KOPT-K1 (cell line): Measurements from ENCODE around the gene SLC17A3.

Experiments used
- H3K27ac ChIP-seq: fragments of 200-600 bp; sonication (generic); 2 replicates; pipeline ENCODE4 v1.5.1; 2016; ENCODE audit warnings: antibody characterized with exemption, mild to moderate bottlenecking, low read depth, low read length; ENCODE audit not compliant: poor library complexity, severe bottlenecking
- H3K36me3 ChIP-seq: fragments of 200-600 bp; sonication (generic); 2 replicates; pipeline ENCODE4 v1.5.1; 2017; ENCODE audit warnings: antibody characterized with exemption, mild to moderate bottlenecking, low read length, moderate library complexity; ENCODE audit not compliant: insufficient read depth
- H3K9me3 ChIP-seq: fragments of 200-600 bp; sonication (generic); 2 replicates; pipeline ENCODE4 v1.5.1; 2017; ENCODE audit warnings: antibody characterized with exemption, low read length, mild to moderate bottlenecking; ENCODE audit not compliant: insufficient read depth, poor library complexity, severe bottlenecking

The SLC17A3 gene

DNA sequence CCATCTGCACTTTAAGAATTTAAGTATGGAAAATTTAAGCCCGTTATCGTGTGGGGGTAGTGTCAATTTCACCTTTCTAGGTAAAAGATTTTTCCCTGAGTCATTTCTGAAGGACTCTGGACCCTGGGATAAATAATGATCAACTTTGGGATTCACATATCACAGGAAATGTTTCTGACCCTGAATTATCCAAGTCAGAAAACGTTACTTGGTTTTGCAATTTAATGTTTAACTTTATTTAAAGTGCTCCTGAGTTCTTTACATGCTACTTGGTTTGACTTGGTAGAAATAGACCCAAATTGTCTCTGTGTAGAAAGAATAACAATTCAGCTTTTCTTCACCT, 1.5 kb upstream of the SLC17A3 start:
- Histone ChIP-seq H3K9me3 (no peaks in the 10 kb centered on the region), H3K27ac (no peak overlapping the region), H3K36me3 (no peaks in the 10 kb centered on the region)

- H3K9me3 ChIP-seq: no peaks in the 10 kb centered on the region
- H3K36me3 ChIP-seq: no peaks in the 10 kb centered on the region
- no peak overlapping the region for H3K27ac ChIP-seq
Measured at GRCh38 chr6:25874822-25875562, 949 bp upstream of the SLC17A3 start.

- no peaks in the 10 kb centered on the region for H3K9me3 ChIP-seq
- H3K27ac ChIP-seq: no peak overlapping the region
- H3K36me3 ChIP-seq: no peaks in the 10 kb centered on the region
Measured at GRCh38 chr6:25872814-25873213, 1.2 kb downstream of the SLC17A3 start.

GRCh38 chr6:25869840-25870239, 4.2 kb downstream of the SLC17A3 start:
- no peaks in the 10 kb centered on the region for H3K36me3 ChIP-seq
- H3K27ac ChIP-seq: no peak overlapping the region
- no peaks in the 10 kb centered on the region for H3K9me3 ChIP-seq

DNA sequence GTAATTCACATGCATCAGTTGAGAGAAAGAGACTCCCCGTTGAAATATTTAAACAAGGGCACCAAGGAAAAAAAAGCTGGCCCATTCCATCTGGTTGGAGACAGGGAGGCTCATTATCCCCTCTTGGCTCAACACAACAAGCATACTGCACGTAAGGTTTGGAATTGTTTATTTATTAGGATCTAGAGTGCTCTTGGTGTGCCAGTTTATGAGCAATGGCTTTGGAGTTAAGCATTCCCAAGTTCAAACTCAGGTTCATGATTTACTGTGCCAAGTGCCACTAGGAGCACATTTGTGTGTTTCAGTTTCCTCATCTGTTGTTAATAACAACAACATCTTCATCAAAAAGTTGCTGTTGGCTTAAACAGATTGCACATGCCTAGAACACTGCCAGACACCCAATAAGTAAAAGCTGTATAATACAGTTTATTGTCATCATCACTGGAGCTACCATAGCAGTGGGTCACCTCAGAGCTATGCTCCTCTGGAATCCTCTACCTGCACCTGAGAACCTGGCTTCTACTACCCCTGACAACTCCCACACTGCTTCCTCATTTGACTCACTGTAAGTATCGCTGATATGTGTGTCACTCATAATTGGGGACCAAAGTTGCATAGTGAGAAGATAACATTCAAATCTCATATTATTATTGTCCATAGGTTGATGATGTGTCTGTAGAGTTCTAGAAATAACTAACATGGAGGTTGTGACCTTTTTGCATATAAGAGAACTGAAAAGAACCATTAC, 5.4 kb downstream of the SLC17A3 start:
- H3K9me3 ChIP-seq: no peaks in the 10 kb centered on the region
- H3K36me3 ChIP-seq: no peaks in the 10 kb centered on the region
- H3K27ac ChIP-seq: no peak overlapping the region

- Histone ChIP-seq H3K27ac (no peak overlapping the region), H3K36me3 (no peaks in the 10 kb centered on the region), H3K9me3 (no peaks in the 10 kb centered on the region)
Measured at GRCh38 chr6:25866011-25866410, 8.0 kb downstream of the SLC17A3 start.

DNA sequence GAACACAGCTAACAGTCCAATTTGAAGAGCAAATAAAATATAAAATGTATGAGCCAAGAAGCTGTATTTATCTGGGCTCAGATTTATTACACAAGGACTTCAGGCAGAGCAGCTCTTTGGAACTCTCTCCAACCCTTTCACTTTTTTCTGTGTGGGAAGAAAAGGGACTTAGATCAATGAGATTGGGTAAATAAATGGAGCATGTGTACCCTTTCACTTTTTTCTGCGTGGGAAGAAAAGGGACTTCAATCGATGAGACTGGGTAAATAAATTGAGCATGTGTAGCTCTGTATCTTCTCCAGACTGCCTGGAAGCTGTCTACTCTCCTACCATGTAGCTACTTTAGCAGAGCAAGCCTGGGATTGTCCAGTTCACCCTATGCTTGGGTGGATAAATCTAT, 10.7 kb downstream of the SLC17A3 start:
- no peak overlapping the region for H3K27ac ChIP-seq
- no peaks in the 10 kb centered on the region for H3K9me3 ChIP-seq
- no peaks in the 10 kb centered on the region for H3K36me3 ChIP-seq

GRCh38 chr6:25862199-25862598, 11.8 kb downstream of the SLC17A3 start:
- Histone ChIP-seq H3K27ac (no peak overlapping the region), H3K36me3 (no peaks in the 10 kb centered on the region), H3K9me3 (no peaks in the 10 kb centered on the region)

DNA sequence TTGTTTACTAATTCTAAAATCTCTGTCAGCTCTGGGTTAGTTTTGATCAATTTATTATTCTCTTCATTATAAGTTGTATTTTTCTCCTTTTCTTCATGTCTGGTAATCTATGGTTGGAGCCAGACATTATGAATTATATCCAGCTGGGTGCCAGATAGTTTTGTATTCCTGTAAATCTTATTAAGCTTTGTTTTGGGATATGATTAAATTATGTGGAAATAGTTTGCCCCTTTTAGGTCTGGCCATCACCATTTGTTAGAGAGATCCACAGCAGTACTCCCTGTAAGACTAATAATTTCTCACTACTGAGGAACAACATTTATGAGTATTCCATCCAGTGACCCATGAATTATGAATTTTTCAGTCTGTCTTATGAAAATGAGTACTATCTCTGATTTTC, 21.3 kb downstream of the SLC17A3 start:
- no peak overlapping the region for H3K27ac ChIP-seq
- H3K9me3 ChIP-seq: no peaks in the 10 kb centered on the region
- no peaks in the 10 kb centered on the region for H3K36me3 ChIP-seq

GRCh38 chr6:25851961-25852360, 22.1 kb downstream of the SLC17A3 start:
- no peaks in the 10 kb centered on the region for H3K9me3 ChIP-seq
- H3K36me3 ChIP-seq: no peaks in the 10 kb centered on the region
- no peak overlapping the region for H3K27ac ChIP-seq

DNA sequence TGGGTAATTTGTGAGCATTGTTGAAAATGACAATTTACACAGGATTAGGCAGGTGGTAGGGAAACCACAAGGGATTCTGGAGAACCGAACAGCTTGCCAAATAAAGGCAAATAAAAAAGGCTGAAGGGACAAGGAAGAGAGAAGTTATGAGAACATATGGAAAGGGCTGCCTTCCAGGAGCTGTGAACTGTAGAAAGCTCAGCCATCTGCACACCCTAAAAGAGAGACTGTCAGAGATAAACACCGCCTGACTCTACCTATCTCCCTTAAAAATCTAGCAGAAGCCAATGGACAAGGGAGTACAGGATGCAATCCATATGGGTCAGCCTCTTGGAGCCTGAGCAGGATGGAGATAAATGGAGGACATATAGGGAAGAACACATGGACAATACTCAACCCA, 29.5 kb downstream of the SLC17A3 start:
- H3K36me3 ChIP-seq: no peaks in the 10 kb centered on the region
- H3K9me3 ChIP-seq: no peaks in the 10 kb centered on the region
- H3K27ac ChIP-seq: no peak overlapping the region

DNA sequence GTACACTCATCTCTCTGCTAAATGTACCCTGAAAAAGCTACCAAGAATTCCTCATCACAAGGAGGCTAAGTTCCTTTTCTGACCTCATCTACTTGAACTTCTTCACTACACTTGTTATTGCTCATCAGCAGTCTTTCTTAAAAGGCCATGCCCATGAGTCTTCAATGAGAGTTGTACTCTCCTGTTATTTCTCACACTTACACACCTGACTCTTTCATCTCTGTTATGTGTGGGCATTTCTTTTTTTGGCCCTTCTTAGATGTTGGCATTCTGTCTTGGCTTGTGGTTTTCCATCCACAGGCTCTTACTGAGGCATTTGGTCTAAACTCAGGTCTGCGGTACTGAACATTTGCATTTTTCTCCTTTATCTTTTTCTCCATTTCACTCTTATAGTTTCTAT, 31.5 kb downstream of the SLC17A3 start:
- H3K27ac ChIP-seq: no peak overlapping the region
- no peaks in the 10 kb centered on the region for H3K9me3 ChIP-seq
- H3K36me3 ChIP-seq: no peaks in the 10 kb centered on the region

DNA sequence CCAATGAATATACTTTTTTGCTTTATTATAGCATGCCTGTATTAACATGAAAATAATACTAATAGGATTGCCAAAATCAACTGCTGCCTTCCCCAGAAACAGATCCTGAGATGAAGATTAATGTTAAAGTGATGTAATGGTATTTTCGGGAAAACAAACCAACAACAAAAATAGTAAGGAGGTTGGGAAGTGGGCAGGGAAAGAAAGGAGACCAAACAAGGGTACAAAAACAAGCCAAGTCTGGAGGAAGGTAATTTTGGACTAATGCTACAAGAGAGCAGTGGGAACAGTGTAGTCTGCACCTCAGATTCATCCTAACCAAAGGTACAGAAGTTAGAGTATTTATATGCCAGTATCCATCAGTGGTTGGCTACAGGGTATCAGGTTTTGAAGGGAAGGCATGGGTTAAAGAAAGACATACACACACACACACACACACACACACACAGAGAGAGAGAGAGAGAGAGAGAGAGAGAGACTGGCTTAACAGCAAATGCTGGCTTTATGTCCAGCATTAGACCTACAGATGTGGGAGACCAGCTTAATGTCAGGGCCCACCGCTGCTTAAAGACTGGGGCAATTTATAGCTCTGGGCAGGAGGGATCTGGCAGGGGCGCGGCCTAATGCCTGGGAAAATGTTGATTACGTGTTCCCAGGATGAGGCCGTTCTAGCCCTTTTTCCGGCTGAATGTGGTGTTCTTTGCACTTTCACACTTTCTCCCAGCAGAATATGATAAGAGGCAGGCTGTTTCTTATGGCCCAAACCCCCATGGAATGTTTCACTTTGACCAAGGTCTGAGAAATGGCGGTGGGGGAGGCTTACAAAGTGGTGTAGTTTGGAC, 38.4 kb downstream of the SLC17A3 start:
- no peak overlapping the region for H3K27ac ChIP-seq
- no peaks in the 10 kb centered on the region for H3K36me3 ChIP-seq
- H3K9me3 ChIP-seq: no peaks in the 10 kb centered on the region

DNA sequence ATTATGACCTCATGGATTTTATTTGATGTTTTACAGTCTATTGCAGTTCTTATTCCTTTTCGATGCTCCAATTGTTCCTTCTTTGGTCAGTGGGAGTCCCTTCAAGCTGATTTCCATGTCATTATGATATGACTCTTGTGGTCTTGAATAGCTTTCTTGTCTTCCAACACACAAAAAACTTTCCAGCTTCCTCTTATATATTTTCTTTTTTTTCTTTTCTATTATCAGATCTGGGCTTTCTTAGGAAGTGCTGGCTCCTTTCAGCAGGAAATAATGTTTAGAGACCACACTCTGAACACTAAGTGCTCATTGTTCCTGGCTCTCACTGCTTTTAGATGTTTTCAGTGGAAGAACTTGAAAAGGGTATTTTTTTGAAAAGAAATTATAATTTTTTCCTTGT, 39.1 kb downstream of the SLC17A3 start:
- Histone ChIP-seq H3K36me3 (no peaks in the 10 kb centered on the region), H3K27ac (no peak overlapping the region), H3K9me3 (no peaks in the 10 kb centered on the region)

GRCh38 chr6:25833136-25833535, 40.9 kb downstream of the SLC17A3 start:
- Histone ChIP-seq H3K27ac (no peak overlapping the region), H3K9me3 (no peaks in the 10 kb centered on the region)

More at GRCh38 chr6:25833136-25833535, 40.9 kb downstream of the SLC17A3 start:
- no peaks in the 10 kb centered on the region for H3K36me3 ChIP-seq
